ENCODE results near the gene SND1. TPM values are rescaled to one million over a fixed set of nuclear protein-coding genes. Genes with fewer than 3 reads are reported as not detected.

Gene SND1
- total and polyA plus RNA-seq, 2 donors from 2014 or later = 83.0 to 154 TPM

DNA sequence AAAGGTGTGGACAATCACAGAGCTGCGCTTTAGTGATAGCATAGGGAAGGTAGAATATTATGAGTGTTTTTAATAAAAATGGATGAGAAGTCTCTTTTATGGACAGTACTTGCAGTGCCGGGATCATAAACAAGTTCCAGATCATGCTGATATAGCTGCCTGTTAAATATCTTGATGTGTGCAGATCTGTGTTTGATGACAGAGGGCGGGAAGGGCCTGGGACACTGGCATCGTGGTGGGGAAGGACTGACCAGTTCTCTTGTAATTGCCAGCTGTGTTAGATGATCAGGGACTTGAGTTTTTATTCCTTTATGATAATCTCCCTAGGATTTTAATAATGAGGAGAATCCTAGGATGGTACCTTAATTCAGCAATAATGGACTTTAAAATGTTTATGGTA is 14.6 kb downstream of the SND1 start:
- FAIRE-seq (no peak), DNase-seq (no peak)
- Histone ChIP-seq H3K4me1 (ENCODE audit: control insufficient read depth in 2 of 3, insufficient read depth in 2 of 3, low read depth in 1 of 3, low read length in 3 of 3) (peaks cover 0 to 3% (median 0%) of the 10 kb centered on the region in 3 donors), H3K4me3 (ENCODE audit: low read length in 3 of 3) (no peak overlapping the region), H3K9me3 (ENCODE audit: control insufficient read depth in 2 of 3, insufficient read depth in 1 of 3, low read length in 3 of 3) (no peaks in the 10 kb centered on the region), H3K27me3 (ENCODE audit: control insufficient read depth, insufficient read depth, low read length) (no peaks in the 10 kb centered on the region), H3K36me3 (ENCODE audit: control insufficient read depth in 2 of 3, insufficient read depth in 3 of 3, low read length in 3 of 3) (no peaks in the 10 kb centered on the region), H3K27ac (ENCODE audit: low read depth in 2 of 2, low read length in 2 of 2) (no peak overlapping the region), H3K9ac (ENCODE audit: low read length in 3 of 3) (no peak overlapping the region)
- TF ChIP-seq CTCF (IDR thresholded peaks at IDR 0.05; ENCODE audit: borderline replicate concordance, extremely low read depth, insufficient read depth) = no peak
- intact Hi-C loops (cut with DNase I) = no loop called here

DNA sequence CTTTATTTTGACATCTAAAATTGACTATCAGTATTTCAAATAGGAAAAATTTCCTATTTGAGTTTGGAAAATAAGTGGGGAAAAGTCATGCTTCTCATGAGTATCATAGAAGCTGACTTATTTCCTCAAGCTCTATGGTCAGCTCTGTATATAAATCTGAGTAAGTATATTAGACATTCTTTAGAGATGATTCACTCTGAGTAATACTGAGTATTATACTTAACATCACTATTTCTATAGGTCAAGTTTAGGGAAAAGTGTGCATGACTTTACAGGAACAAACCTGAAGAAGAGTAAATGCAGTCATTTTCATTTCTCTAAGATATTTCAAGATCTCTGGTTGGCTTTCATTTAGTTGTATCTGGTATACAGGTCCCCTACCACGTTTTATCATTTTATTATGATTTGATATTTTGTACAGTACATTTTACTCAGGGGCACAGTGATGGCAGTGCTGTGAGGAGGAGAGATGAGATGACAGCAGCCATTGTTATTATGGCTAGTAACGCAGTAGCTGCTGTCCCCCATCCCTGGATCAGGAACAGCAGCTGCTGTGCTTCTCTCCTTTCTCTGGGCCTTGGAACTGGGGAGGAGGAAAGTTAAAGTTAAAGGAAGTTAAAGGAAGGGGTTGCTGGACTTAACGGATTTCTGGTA is 15.2 kb downstream of the SND1 start:
- Histone ChIP-seq H3K27me3 (ENCODE audit: control insufficient read depth, insufficient read depth, low read length) (no peaks in the 10 kb centered on the region), H3K9ac (ENCODE audit: low read length in 3 of 3) (no peak overlapping the region), H3K36me3 (ENCODE audit: control insufficient read depth in 2 of 3, insufficient read depth in 3 of 3, low read length in 3 of 3) (no peaks in the 10 kb centered on the region), H3K4me3 (ENCODE audit: low read length in 3 of 3) (no peak overlapping the region), H3K9me3 (ENCODE audit: control insufficient read depth in 2 of 3, insufficient read depth in 1 of 3, low read length in 3 of 3) (no peaks in the 10 kb centered on the region), H3K27ac (ENCODE audit: low read depth in 2 of 2, low read length in 2 of 2) (no peak overlapping the region), H3K4me1 (ENCODE audit: control insufficient read depth in 2 of 3, insufficient read depth in 2 of 3, low read depth in 1 of 3, low read length in 3 of 3) (peaks cover 0 to 3% (median 0%) of the 10 kb centered on the region in 3 donors)
- intact Hi-C loops (cut with DNase I) = no loop called here
- no peak for TF ChIP-seq CTCF (IDR thresholded peaks at IDR 0.05; ENCODE audit: borderline replicate concordance, extremely low read depth, insufficient read depth)
- DNase-seq (no peak), FAIRE-seq (no peak)

DNA sequence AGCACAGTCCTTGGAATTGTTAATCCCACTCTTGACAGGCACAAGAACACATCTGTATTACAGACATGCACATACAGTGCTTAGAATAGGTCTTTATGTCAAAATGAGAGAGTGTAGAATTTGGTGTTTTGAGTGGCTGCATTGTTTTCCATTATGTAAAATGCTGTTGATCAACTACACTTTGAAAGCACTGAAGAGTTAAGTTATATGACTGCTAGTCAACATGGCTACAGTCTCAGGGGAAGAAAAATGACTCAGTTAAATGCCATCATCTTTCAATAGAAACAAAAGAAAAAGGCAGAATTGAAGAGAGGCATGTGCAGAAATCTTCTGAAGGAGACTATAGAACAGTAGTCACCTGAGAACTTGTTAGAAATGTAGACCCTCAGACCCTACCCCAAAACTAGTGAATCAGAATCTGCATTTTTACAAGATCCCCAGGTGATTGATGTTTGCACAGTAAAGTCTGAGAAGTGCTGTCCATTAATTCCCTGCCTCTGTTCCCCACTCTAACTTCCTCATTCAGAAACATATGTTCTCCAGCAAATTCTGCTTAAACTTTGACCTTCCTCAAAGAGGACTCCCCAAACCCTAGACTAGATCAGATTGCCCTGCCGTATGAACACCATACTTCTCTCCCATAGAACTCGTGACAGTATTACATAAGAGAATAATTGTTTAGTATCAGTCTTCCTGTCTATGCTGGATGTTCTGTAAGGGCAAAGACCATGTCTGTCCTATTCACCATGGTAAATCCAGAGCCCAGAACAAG is 16.0 kb downstream of the SND1 start:
- Histone ChIP-seq H3K36me3 (ENCODE audit: control insufficient read depth in 2 of 3, insufficient read depth in 3 of 3, low read length in 3 of 3) (no peaks in the 10 kb centered on the region), H3K27me3 (ENCODE audit: control insufficient read depth, insufficient read depth, low read length) (no peaks in the 10 kb centered on the region), H3K4me3 (ENCODE audit: low read length in 3 of 3) (no peak overlapping the region), H3K4me1 (ENCODE audit: control insufficient read depth in 2 of 3, insufficient read depth in 2 of 3, low read depth in 1 of 3, low read length in 3 of 3) (peaks cover 0 to 3% (median 0%) of the 10 kb centered on the region in 3 donors), H3K27ac (ENCODE audit: low read depth in 2 of 2, low read length in 2 of 2) (no peak overlapping the region), H3K9me3 (ENCODE audit: control insufficient read depth in 2 of 3, insufficient read depth in 1 of 3, low read length in 3 of 3) (no peaks in the 10 kb centered on the region), H3K9ac (ENCODE audit: low read length in 3 of 3) (no peak overlapping the region)
- intact Hi-C loops (cut with DNase I) = no loop called here
- TF ChIP-seq CTCF (IDR thresholded peaks at IDR 0.05; ENCODE audit: borderline replicate concordance, extremely low read depth, insufficient read depth) = no peak
- DNase-seq (no peak), FAIRE-seq (no peak)

All from kidney (tissue), 14 donors.